H1 (cell line): ENCODE results near the gene ZNF219. TPM values are rescaled to one million over a fixed set of nuclear protein-coding genes. Genes with fewer than 3 reads are reported as not detected.

Experiments
- CTCF ChIA-PET: fragments of 300-600 bp; sonication (Branson Sonifier 250); formaldehyde crosslinking; loops from one replicate; lab custom pipeline; 2021; ENCODE audit not compliant: partially characterized antibody; lab: Charles Lee
- POLR2A ChIA-PET: fragments of 300-600 bp; sonication (Branson Sonifier 250); formaldehyde crosslinking; loops from one replicate; lab custom pipeline; 2021; ENCODE audit warnings: inconsistent platforms; ENCODE audit not compliant: partially characterized antibody; lab: Charles Lee
- DNase-seq, 2 experiments: peaks; one replicate each; pipeline versions ENCODE4 v3.0.0 to v3.0.0-alpha.2; 2010 to 2022; ENCODE audit warnings: low spot score in 2 of 2, low read depth in 1 of 2, mixed read lengths in 1 of 2
- FAIRE-seq: peaks from 2 replicates; lab custom pipeline; 2011; peaks lifted over from hg19 to GRCh38; lab: Jason Lieb, UNC
- H2AFZ ChIP-seq: 2 replicates; pipeline ENCODE4 v1.8.1; 2012; ENCODE audit warnings: low read length, inconsistent platforms
- H2AK5ac ChIP-seq: 2 replicates; pipeline ENCODE4 v1.6.1; 2013; ENCODE audit warnings: low read depth, low read length
- H2BK120ac ChIP-seq: replicated peaks from 2 replicates; pipeline ENCODE3; 2013; ENCODE audit warnings: low read depth, low read length, inconsistent platforms
- H2BK12ac ChIP-seq: 2 replicates; pipeline ENCODE4 v1.6.1; 2013; ENCODE audit warnings: low read depth, low read length
- H2BK15ac ChIP-seq: 2 replicates; pipeline ENCODE4 v1.6.1; 2013; ENCODE audit warnings: low read length
- H2BK20ac ChIP-seq: 2 replicates; pipeline ENCODE4 v1.6.1; 2013; ENCODE audit warnings: low read length
- H2BK5ac ChIP-seq: 2 replicates; pipeline ENCODE4 v1.6.1; 2013; ENCODE audit warnings: low read depth, low read length
- H3K14ac ChIP-seq: 2 replicates; pipeline ENCODE4 v1.6.1; 2013; ENCODE audit warnings: inconsistent platforms; ENCODE audit not compliant: insufficient read length
- H3K18ac ChIP-seq: 2 replicates; pipeline ENCODE4 v1.6.1; 2013; ENCODE audit warnings: low read length; ENCODE audit errors: extremely low read depth
- H3K23ac ChIP-seq: 2 replicates; pipeline ENCODE4 v1.6.1; 2013; ENCODE audit warnings: inconsistent platforms; ENCODE audit not compliant: insufficient read length
- H3K23me2 ChIP-seq: 2 replicates; pipeline ENCODE4 v1.6.1; 2013; ENCODE audit warnings: low read depth, low read length
- H3K27ac ChIP-seq: 2 replicates; pipeline ENCODE4 v1.6.1; 2011; ENCODE audit warnings: low read depth, low read length, inconsistent platforms
- H3K27me3 ChIP-seq, 4 experiments: replicated peaks in 1 of 4; 1 replicate in 1 of 4; 2 replicates in 3 of 4; pipeline versions ENCODE4 v1.6.1 to v1.8.1; 2011 to 2013; ENCODE audit warnings: low read length in 3 of 4, mild to moderate bottlenecking in 3 of 4, inconsistent platforms in 2 of 4, mixed read lengths in 2 of 4, moderate library complexity in 1 of 4; ENCODE audit not compliant: control insufficient read depth in 3 of 4, insufficient read depth in 3 of 4; ENCODE audit errors: extremely low read depth in 1 of 4
- H3K36me3 ChIP-seq, 4 experiments: 2 replicates each; pipeline versions ENCODE4 v1.6.1 to v1.8.1; 2011 to 2013; ENCODE audit warnings: mild to moderate bottlenecking in 4 of 4, low read length in 3 of 4, moderate library complexity in 2 of 4, control low read depth in 1 of 4, inconsistent platforms in 1 of 4; ENCODE audit not compliant: insufficient read depth in 4 of 4, control insufficient read depth in 2 of 4
- H3K4ac ChIP-seq: replicated peaks from 2 replicates; pipeline ENCODE3; 2013; ENCODE audit warnings: low read length, low read depth, mixed read lengths, inconsistent platforms; ENCODE audit not compliant: insufficient read length
- H3K4me1 ChIP-seq, 4 experiments: replicated peaks in 1 of 4; 1 replicate in 1 of 4; 2 replicates in 3 of 4; pipeline versions ENCODE4 v1.6.1 to v1.8.1; 2011 to 2013; ENCODE audit warnings: low read length in 3 of 4, inconsistent platforms in 2 of 4, mixed read lengths in 1 of 4; ENCODE audit not compliant: insufficient read depth in 4 of 4, control insufficient read depth in 3 of 4
- H3K4me2 ChIP-seq, 2 experiments: 2 replicates each; pipeline versions ENCODE4 v1.6.1 to v1.8.1; 2011 to 2013; ENCODE audit warnings: low read depth in 2 of 2, low read length in 2 of 2, control low read depth in 1 of 2, inconsistent platforms in 1 of 2, mild to moderate bottlenecking in 1 of 2; ENCODE audit not compliant: insufficient read depth in 1 of 2
- H3K4me3 ChIP-seq, 4 experiments: fragments of 200-600, 300-600 bp in 1 of 4; sonication (generic), shearing (Covaris generic), sonication (Bioruptor Twin) in 1 of 4; 2 replicates each; pipeline versions ENCODE4 v1.5.1 to v1.8.1; 2011 to 2016; ENCODE audit warnings: low read length in 4 of 4, low read depth in 3 of 4, control low read depth in 2 of 4, inconsistent platforms in 2 of 4, mild to moderate bottlenecking in 2 of 4, mixed read lengths in 1 of 4, moderate library complexity in 1 of 4; ENCODE audit not compliant: insufficient read depth in 2 of 4; ENCODE audit errors: extremely low read depth in 1 of 4
- H3K56ac ChIP-seq: replicated peaks from 2 replicates; pipeline ENCODE3; 2013; ENCODE audit warnings: low read depth, mild to moderate bottlenecking, mixed read lengths, low read length, inconsistent platforms; ENCODE audit not compliant: insufficient read length
- H3K79me1 ChIP-seq: 2 replicates; pipeline ENCODE4 v1.6.1; 2013; ENCODE audit warnings: low read depth, low read length, control low read depth
- H3K79me2 ChIP-seq, 2 experiments: 2 replicates each; pipeline versions ENCODE4 v1.6.1 to v1.8.1; 2012 to 2013; ENCODE audit warnings: low read length in 2 of 2, mild to moderate bottlenecking in 2 of 2, inconsistent platforms in 1 of 2; ENCODE audit not compliant: insufficient read depth in 2 of 2, control insufficient read depth in 1 of 2
- H3K9ac ChIP-seq, 4 experiments: replicated peaks in 1 of 4; 1 replicate in 1 of 4; 2 replicates in 3 of 4; pipeline versions ENCODE4 v1.6.1 to v1.8.1; 2011 to 2013; ENCODE audit warnings: low read depth in 3 of 4, low read length in 3 of 4, control low read depth in 2 of 4, mild to moderate bottlenecking in 2 of 4, moderate library complexity in 2 of 4, inconsistent platforms in 1 of 4; ENCODE audit errors: extremely low read depth in 1 of 4
- H3K9me3 ChIP-seq, 2 experiments: 2 replicates each; pipeline versions ENCODE4 v1.6.1 to v1.8.1; 2012 to 2013; ENCODE audit warnings: mild to moderate bottlenecking in 2 of 2, moderate library complexity in 2 of 2, control low read depth in 1 of 2, inconsistent platforms in 1 of 2, low read depth in 1 of 2, low read length in 1 of 2, mixed read lengths in 1 of 2; ENCODE audit not compliant: insufficient read depth in 2 of 2
- H4K20me1 ChIP-seq, 2 experiments: replicated peaks in 1 of 2; 2 replicates each; pipeline versions ENCODE3 to v1.8.1; 2011 to 2013; ENCODE audit warnings: inconsistent platforms in 2 of 2, low read length in 2 of 2, mild to moderate bottlenecking in 1 of 2; ENCODE audit not compliant: insufficient read depth in 2 of 2, control insufficient read depth in 1 of 2
- H4K5ac ChIP-seq: 2 replicates; pipeline ENCODE4 v1.6.1; 2013; ENCODE audit warnings: low read length, low read depth, mixed read lengths, inconsistent platforms; ENCODE audit not compliant: insufficient read length
- H4K8ac ChIP-seq: 2 replicates; pipeline ENCODE4 v1.8.0; 2013; ENCODE audit warnings: mild to moderate bottlenecking, moderate library complexity, low read length, inconsistent platforms; ENCODE audit not compliant: insufficient read depth; ENCODE audit errors: extremely low read depth
- H4K91ac ChIP-seq: replicated peaks from 2 replicates; pipeline ENCODE3; 2013; ENCODE audit warnings: low read length, mixed read lengths, inconsistent platforms; ENCODE audit not compliant: insufficient read length
- BACH1 ChIP-seq: IDR thresholded peaks from 2 replicates; pipeline ENCODE4 v1.6.1; 2012; ENCODE audit warnings: low read length, improper control_type of control experiment
- CHD2 ChIP-seq: IDR thresholded peaks from 2 replicates; pipeline ENCODE4 v1.6.1; 2012; ENCODE audit warnings: low read length, improper control_type of control experiment
- EP300 ChIP-seq, 2 experiments: IDR thresholded peaks; 1 replicate in 1 of 2; 2 replicates in 1 of 2; pipeline ENCODE4 v1.6.1; 2011 to 2012; ENCODE audit warnings: low read depth in 2 of 2, low read length in 2 of 2, mild to moderate bottlenecking in 2 of 2, borderline replicate concordance in 1 of 2, inconsistent platforms in 1 of 2, moderate library complexity in 1 of 2
- GTF2F1 ChIP-seq: IDR thresholded peaks from 2 replicates; pipeline ENCODE4 v1.6.1; 2012; ENCODE audit warnings: low read depth, low read length, improper control_type of control experiment, borderline replicate concordance
- HDAC6 ChIP-seq: IDR thresholded peaks from one replicate; pipeline ENCODE4 v1.7.1; 2012; ENCODE audit warnings: low read depth, mild to moderate bottlenecking, inconsistent platforms, low read length, moderate library complexity
- KDM4A ChIP-seq: IDR thresholded peaks from one replicate; pipeline ENCODE4 v1.7.1; 2012; ENCODE audit warnings: low read depth, mild to moderate bottlenecking, moderate library complexity, low read length, inconsistent platforms; ENCODE audit not compliant: severe bottlenecking
- MAFK ChIP-seq: IDR thresholded peaks from 2 replicates; pipeline ENCODE4 v1.6.1; 2012; ENCODE audit warnings: low read depth, mild to moderate bottlenecking, improper control_type of control experiment, low read length
- SP2 ChIP-seq: IDR thresholded peaks from 2 replicates; pipeline ENCODE4 v1.6.1; 2012; ENCODE audit warnings: mild to moderate bottlenecking, low read length, inconsistent platforms
- TAF7 ChIP-seq: optimal IDR thresholded peaks from 2 replicates; pipeline ENCODE3; 2011; ENCODE audit warnings: low read depth, mild to moderate bottlenecking, inconsistent platforms, low read length, moderate library complexity, borderline replicate concordance
- WGBS, 2 experiments: shearing (Covaris generic) in 1 of 2; methylation state at CpG; one replicate each; pipeline versions ENCODE4 v1.1.6 to v1.1.7; 2013 to 2015; ENCODE audit warnings: low lambda C conversion rate in 2 of 2, mixed read lengths in 2 of 2, inconsistent platforms in 1 of 2, low coverage in 1 of 2, missing lambda C conversion rate in 1 of 2; ENCODE audit not compliant: insufficient replicate concordance in 2 of 2, insufficient coverage in 1 of 2, insufficient read length in 1 of 2; ENCODE audit errors: extremely low coverage in 1 of 2, missing lambda C conversion rate in 1 of 2; 5-methylcytosine and 5-hydroxymethylcytosine counted together
- polyA plus RNA-seq, 7 experiments: library from polyadenylated mRNA; depleted of rRNA in 3 of 7; stranded (reverse) in 5 of 7; unstranded in 2 of 7; fragments of >200 nt in 5 of 7; fragments of 200-250 nt in 2 of 7; gene quantifications; 1 replicate in 5 of 7; 2 replicates in 1 of 7; 4 replicates in 1 of 7; pipeline versions ENCODE4 v1.2.1 to v1.2.3, GENCODE V29; 2011 to 2013; ENCODE audit warnings: missing spikeins in 2 of 7, mixed read lengths in 2 of 7
- total RNA-seq: library from RNA; stranded (reverse); fragmentation: NEBNext Ultra II Directional; extraction: Animal tissue kit (Norgen Biotek cat#: 25700); gene quantifications from 2 replicates; pipeline ENCODE4 v1.2.1, GENCODE V29; 2021

The ZNF219 gene
- total and polyA plus RNA-seq, 2 of the 8 experiments (the other 6 are each of a cell fraction or from before 2014, with no cell fraction given), result 113 to 160 TPM

DNA sequence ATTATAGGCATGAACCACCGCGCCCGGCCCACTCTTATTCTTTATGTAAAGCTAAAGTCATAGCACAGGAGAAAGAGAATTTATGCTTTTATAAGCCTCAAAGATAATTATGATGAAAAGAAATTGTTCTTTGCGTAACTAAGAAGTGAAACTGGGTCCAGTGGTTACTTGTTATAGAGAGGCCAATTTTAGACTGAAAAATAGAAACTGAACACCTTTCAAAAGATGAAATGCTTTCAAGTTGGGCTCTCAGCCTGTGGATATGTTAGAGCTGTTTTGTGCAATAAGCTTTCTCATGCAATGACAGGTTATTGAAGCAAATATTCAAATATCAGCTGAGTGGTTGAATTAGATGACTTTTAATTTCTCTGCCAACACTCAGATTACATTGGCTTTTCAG, 10.3 kb upstream of the ZNF219 start:
- Histone ChIP-seq H2BK12ac (no peak overlapping the region), H2BK120ac (no peak overlapping the region), H3K23me2 (no peaks in the 10 kb centered on the region; the same call in 1 of the 2 replicates), H3K27ac (no peak overlapping the region), H3K23ac (no peak overlapping the region), H3K36me3 (no peaks in the 10 kb centered on the region), H3K79me1 (no peaks in the 10 kb centered on the region), H3K27me3 (no peaks in the 10 kb centered on the region), H3K4me2 (no peak overlapping the region), H4K91ac (no peak overlapping the region), H3K9ac (no peak overlapping the region), H2BK20ac (no peak overlapping the region), H4K8ac (no peak overlapping the region), H2BK5ac (no peak overlapping the region), H2AFZ (no peak overlapping the region), H3K79me2 (no peaks in the 10 kb centered on the region), H3K4ac (no peak overlapping the region), H3K14ac (no peak overlapping the region), H3K9me3 (no peaks in the 10 kb centered on the region), H3K4me1 (peaks cover 0 to 15% (median 9%) of the 10 kb centered on the region in 4 experiments; a peak in 5 of 7 replicates), H3K56ac (no peak overlapping the region), H4K20me1 (no peaks in the 10 kb centered on the region), H3K4me3 (no peak overlapping the region), H4K5ac (no peak overlapping the region), H2BK15ac (no peak overlapping the region), H3K18ac (no peak overlapping the region), H2AK5ac (no peak overlapping the region)
- no peak for DNase-seq
- TF ChIP-seq HDAC6 (no peak), EP300 (IDR thresholded peaks at IDR 0.05; ENCODE audit: borderline replicate concordance in 1 of 2, low read depth in 2 of 2, low read length in 2 of 2) (no peak), BACH1 (no peak), GTF2F1 (no peak), TAF7 (no peak), SP2 (no peak), KDM4A (no peak), MAFK (no peak), CHD2 (no peak)
- 92% methylated on average over 4 of the region's 4 CpGs; no CpG with 5 or more reads in 1 of the 2 experiments for WGBS, 2 experiments
- no peak for FAIRE-seq
- CTCF ChIA-PET, result interaction anchor here (0.6 to 11.0 kb wide), 13 partner anchors 8 to 1726 kb away, joined by 3 to 239 read pairs (median 6); partner anchors contain the start of genes ARHGEF40 and TMEM253
- POLR2A ChIA-PET, result interaction anchor here (3.8 kb wide), 1 partner anchor 16 kb away, joined by 17 read pairs; no protein-coding TSS in a partner anchor
